ENCODE data around the gene EIF4G3.

DNA sequence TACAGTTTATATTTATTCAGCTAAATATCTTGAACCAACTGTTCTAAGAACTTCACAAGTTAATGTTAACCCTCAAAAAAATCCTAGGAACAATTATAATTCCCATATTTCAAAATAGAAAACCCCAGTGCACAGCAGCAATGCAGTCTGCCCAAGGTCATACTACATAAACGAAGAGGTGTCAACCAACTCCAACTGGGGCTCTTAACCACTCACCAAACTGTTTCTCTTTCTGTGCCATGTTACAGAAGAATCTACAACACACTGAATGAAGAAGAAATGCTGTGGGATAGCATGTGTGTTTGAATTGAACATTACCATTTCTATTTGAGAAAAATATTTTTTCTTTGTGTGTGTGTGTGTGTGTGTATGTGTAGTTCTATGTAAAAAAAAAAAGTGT lies 35.7 kb downstream of the EIF4G3 start:
- TF ChIP-seq, protein P1, sequence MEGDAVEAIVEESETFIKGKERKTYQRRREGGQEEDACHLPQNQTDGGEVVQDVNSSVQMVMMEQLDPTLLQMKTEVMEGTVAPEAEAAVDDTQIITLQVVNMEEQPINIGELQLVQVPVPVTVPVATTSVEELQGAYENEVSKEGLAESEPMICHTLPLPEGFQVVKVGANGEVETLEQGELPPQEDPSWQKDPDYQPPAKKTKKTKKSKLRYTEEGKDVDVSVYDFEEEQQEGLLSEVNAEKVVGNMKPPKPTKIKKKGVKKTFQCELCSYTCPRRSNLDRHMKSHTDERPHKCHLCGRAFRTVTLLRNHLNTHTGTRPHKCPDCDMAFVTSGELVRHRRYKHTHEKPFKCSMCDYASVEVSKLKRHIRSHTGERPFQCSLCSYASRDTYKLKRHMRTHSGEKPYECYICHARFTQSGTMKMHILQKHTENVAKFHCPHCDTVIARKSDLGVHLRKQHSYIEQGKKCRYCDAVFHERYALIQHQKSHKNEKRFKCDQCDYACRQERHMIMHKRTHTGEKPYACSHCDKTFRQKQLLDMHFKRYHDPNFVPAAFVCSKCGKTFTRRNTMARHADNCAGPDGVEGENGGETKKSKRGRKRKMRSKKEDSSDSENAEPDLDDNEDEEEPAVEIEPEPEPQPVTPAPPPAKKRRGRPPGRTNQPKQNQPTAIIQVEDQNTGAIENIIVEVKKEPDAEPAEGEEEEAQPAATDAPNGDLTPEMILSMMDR (optimal IDR thresholded peaks at IDR 0.05 in 1 of 3, IDR thresholded peaks at IDR 0.05 in 1 of 3, conservative IDR thresholded peaks at IDR 0.05 in 1 of 3; ENCODE audit: extremely low read depth in 1 of 3, insufficient read depth in 2 of 3, low read length in 3 of 3): no peak
- TF ChIP-seq EZH2 (IDR thresholded peaks at IDR 0.05; ENCODE audit: low read length): no peak
